ENCODE data around the gene CCDC134. TPM values are rescaled to one million over a fixed set of nuclear protein-coding genes. Genes with fewer than 3 reads are reported as not detected.

Gene CCDC134
- total and polyA plus RNA-seq, 2 of the 13 experiments (the other 11 are each of a cell fraction or from before 2014, with no cell fraction given): 4.8 to 17.4 TPM

DNA sequence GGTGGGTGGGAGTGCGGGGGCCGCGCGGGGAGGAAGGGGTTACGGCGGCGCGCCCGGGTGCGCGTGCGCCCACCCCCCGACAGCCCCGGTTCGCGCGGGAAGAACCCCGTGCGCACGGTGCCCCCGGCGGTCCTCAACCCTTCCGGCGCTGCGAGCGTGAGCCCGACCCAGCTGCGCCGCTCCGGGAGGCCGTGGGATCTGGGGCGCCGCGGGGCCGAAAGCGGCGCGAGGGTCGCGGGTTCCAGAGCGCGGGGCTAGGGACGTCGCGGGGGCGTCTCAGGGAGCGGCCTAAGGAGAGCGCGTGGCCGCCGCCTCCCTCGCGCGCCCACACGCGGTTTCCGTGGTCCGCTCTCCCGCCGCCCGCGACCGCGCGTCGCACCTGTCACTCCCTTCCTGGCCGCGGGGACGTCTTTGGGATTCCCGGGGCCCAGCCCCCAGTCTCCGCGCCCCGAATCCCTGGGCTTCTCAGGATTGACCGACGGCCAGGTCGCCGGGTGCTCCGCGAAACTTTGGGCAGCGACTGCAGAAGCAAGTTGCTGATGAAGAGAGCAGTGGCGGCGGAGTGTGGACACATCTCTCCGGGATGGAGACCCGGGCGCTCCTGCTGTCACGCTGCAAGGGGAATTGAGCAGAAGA is 33.0 kb downstream of the CCDC134 start (continued):
- 0 out of 2 replicates have a peak, but pooled peaks have one; percentile 16 for TF ChIP-seq MTF2 (CRISPR knock-in tag; IDR thresholded peaks at IDR 0.05; ENCODE audit: borderline replicate concordance)
- TF ChIP-seq ZNF138 (CRISPR knock-in tag; IDR thresholded peaks at IDR 0.05; ENCODE audit: low read depth): peak; percentile 45; the same call in 1 of the 2 replicates
- peak; percentile 51 for TF ChIP-seq ZNF343 (CRISPR knock-in tag; IDR thresholded peaks at IDR 0.05)
- TF ChIP-seq ZNF629 (CRISPR knock-in tag; conservative IDR thresholded peaks at IDR 0.05): no peak
- 0 out of 2 replicates have a peak, but pooled peaks have one; percentile 56 for TF ChIP-seq ZBTB42 (CRISPR knock-in tag; IDR thresholded peaks at IDR 0.05)
- 0 out of 2 replicates have a peak, but pooled peaks have one; percentile 83 for TF ChIP-seq HOXA7 (CRISPR knock-in tag; IDR thresholded peaks at IDR 0.05)
- TF ChIP-seq ZNF543 (CRISPR knock-in tag; IDR thresholded peaks at IDR 0.05): peak; percentile 84; the same call in 1 of the 2 replicates
- peak; percentile 80; the same call in 1 of the 2 replicates for TF ChIP-seq NR1H2 (CRISPR knock-in tag; IDR thresholded peaks at IDR 0.05; ENCODE audit: borderline replicate concordance, low read depth)
- peak; percentile 12 for TF ChIP-seq HOXA3 (CRISPR knock-in tag; IDR thresholded peaks at IDR 0.05)
- TF ChIP-seq, protein P1, sequence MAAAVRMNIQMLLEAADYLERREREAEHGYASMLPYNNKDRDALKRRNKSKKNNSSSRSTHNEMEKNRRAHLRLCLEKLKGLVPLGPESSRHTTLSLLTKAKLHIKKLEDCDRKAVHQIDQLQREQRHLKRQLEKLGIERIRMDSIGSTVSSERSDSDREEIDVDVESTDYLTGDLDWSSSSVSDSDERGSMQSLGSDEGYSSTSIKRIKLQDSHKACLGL (CRISPR knock-in tag; IDR thresholded peaks at IDR 0.05): peak; percentile 55
- TF ChIP-seq KAT7 (CRISPR knock-in tag; IDR thresholded peaks at IDR 0.05; ENCODE audit: borderline replicate concordance): peak; percentile 71; the same call in 1 of the 2 replicates
- 0 out of 2 replicates have a peak, but pooled peaks have one; percentile 71 for TF ChIP-seq FOXM1 (CRISPR knock-in tag; IDR thresholded peaks at IDR 0.05)
- TF ChIP-seq, protein P2, sequence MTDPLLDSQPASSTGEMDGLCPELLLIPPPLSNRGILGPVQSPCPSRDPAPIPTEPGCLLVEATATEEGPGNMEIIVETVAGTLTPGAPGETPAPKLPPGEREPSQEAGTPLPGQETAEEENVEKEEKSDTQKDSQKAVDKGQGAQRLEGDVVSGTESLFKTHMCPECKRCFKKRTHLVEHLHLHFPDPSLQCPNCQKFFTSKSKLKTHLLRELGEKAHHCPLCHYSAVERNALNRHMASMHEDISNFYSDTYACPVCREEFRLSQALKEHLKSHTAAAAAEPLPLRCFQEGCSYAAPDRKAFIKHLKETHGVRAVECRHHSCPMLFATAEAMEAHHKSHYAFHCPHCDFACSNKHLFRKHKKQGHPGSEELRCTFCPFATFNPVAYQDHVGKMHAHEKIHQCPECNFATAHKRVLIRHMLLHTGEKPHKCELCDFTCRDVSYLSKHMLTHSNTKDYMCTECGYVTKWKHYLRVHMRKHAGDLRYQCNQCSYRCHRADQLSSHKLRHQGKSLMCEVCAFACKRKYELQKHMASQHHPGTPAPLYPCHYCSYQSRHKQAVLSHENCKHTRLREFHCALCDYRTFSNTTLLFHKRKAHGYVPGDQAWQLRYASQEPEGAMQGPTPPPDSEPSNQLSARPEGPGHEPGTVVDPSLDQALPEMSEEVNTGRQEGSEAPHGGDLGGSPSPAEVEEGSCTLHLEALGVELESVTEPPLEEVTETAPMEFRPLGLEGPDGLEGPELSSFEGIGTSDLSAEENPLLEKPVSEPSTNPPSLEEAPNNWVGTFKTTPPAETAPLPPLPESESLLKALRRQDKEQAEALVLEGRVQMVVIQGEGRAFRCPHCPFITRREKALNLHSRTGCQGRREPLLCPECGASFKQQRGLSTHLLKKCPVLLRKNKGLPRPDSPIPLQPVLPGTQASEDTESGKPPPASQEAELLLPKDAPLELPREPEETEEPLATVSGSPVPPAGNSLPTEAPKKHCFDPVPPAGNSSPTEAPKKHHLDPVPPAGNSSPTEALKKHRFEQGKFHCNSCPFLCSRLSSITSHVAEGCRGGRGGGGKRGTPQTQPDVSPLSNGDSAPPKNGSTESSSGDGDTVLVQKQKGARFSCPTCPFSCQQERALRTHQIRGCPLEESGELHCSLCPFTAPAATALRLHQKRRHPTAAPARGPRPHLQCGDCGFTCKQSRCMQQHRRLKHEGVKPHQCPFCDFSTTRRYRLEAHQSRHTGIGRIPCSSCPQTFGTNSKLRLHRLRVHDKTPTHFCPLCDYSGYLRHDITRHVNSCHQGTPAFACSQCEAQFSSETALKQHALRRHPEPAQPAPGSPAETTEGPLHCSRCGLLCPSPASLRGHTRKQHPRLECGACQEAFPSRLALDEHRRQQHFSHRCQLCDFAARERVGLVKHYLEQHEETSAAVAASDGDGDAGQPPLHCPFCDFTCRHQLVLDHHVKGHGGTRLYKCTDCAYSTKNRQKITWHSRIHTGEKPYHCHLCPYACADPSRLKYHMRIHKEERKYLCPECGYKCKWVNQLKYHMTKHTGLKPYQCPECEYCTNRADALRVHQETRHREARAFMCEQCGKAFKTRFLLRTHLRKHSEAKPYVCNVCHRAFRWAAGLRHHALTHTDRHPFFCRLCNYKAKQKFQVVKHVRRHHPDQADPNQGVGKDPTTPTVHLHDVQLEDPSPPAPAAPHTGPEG (CRISPR knock-in tag; IDR thresholded peaks at IDR 0.05): 0 out of 2 replicates have a peak, but pooled peaks have one; percentile 32
- no peak for TF ChIP-seq KLF13 (CRISPR knock-in tag; IDR thresholded peaks at IDR 0.05)
- TF ChIP-seq ZNF552 (CRISPR knock-in tag; IDR thresholded peaks at IDR 0.05; ENCODE audit: borderline replicate concordance): 0 out of 2 replicates have a peak, but pooled peaks have one; percentile 26
- TF ChIP-seq NFKB2 (CRISPR knock-in tag; IDR thresholded peaks at IDR 0.05; ENCODE audit: borderline replicate concordance): peak; percentile 88; the same call in 1 of the 2 replicates
- TF ChIP-seq, protein P3, sequence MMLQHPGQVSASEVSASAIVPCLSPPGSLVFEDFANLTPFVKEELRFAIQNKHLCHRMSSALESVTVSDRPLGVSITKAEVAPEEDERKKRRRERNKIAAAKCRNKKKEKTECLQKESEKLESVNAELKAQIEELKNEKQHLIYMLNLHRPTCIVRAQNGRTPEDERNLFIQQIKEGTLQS (CRISPR knock-in tag; IDR thresholded peaks at IDR 0.05): 0 out of 2 replicates have a peak, but pooled peaks have one; percentile 4
- TF ChIP-seq, protein P4, sequence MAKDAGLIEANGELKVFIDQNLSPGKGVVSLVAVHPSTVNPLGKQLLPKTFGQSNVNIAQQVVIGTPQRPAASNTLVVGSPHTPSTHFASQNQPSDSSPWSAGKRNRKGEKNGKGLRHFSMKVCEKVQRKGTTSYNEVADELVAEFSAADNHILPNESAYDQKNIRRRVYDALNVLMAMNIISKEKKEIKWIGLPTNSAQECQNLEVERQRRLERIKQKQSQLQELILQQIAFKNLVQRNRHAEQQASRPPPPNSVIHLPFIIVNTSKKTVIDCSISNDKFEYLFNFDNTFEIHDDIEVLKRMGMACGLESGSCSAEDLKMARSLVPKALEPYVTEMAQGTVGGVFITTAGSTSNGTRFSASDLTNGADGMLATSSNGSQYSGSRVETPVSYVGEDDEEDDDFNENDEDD (CRISPR knock-in tag; IDR thresholded peaks at IDR 0.05; ENCODE audit: borderline replicate concordance): peak; percentile 69; the same call in 1 of the 2 replicates
- TF ChIP-seq ZNF83 (CRISPR knock-in tag; IDR thresholded peaks at IDR 0.05; ENCODE audit: borderline replicate concordance): 0 out of 2 replicates have a peak, but pooled peaks have one; percentile 9
